Measurements from ENCODE around the gene MEIS2.

The MEIS2 gene

DNA sequence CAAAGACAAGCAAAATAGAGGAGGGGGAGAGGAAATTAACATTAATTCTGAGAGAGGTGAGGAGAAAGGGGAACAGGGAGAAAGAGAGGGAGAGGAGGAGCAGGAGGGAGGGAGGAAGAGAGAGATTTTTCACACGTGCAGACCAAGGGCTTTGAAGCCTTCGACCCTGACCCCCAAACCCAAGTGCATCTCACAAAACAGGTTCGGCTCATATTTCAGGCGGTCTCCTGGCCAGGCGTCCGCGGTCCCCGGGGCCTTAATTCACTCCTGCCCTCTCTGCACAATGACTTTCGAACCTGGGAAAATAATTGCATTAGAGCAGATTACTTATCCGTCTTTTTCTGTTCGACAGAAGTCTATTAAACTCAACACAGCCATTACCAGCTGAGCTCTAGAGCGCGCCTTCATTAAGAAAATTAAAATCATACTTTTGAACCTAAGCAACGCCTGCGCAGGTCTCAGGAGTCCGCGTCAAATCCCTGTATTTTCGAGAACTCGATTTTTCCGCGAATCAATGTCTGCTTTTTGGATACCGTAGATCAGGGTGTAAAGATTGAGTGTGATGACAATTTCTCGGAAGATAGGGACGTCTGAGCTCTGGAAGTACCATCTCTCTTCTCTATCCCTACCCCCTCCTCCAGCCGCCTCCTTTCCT, 220.7 kb downstream of the MEIS2 start:
- no peak for DNase-seq (ENCODE audit: low spot score)

DNA sequence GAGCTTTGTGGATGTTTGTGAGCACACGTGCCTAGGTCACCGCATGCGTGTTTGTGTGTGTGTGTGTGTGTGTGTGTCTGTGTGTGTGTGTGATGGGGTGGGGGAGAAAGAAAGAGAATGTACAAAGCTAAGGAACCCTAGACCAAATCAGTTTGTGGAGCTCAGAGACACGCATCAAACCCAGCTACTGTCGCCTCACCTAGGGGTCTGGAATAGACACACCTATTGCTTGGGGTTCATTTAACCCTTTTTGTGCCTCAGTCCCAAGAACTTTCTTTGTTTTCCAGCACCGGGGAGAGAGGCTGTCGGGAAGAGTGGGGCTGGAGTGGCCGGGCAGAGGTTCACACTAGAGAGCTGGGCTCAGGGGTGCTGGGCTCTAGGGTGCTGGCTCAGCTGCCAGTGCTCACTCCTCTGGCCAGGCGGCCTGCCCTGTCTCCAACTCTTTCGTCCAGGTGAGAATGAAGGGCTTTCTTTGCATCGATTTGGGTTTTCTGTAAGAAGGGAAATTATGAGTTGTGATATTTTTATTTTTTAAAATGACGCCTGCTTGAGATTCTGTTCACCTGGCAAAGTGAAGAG, 221.6 kb downstream of the MEIS2 start:
- DNase-seq (ENCODE audit: low spot score): no peak

DNA sequence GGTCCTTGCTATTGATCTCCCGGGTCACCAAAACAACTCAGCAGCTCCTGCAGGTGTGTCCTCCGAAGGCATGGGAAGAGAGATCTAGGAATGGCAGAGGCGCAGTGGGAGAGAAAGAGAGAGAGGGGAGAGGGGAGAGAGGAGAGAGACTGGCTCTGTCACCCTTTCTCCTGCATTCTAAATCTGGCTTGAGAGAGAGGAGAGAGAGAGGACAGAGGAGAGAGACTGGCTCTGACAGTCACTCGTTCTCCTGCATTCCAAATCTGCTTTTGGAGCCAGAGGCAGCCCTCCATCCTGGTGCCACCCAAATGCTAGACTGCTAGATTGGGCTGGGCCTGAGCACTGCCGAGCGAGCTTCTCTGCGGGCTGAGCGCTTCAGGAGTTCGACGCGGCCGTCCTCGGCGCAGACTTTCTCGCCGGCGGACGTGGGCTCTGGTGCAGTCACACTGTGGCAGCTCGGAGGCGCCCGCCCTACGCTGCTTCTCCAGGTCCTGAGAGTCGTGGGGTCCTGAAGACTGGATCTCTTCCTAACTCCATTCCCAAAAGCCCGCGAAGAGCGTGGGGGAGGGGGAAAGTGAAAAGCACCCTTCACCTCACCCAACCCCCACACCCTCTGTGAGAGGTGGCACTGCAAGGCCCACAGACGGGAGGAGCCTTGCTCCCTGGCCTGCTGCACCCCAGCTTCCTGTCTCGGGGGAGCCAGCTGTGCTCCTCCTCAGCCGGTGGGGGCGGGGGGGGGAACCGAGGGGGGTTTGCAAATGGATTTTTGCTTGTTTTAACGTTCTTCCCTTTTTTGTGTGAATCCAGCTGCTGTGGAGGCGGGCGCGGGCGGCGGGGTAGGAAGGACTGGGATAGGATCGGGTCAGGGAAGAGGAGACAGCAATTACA, 222.3 kb downstream of the MEIS2 start:
- no peak for DNase-seq (ENCODE audit: low spot score)

DNA sequence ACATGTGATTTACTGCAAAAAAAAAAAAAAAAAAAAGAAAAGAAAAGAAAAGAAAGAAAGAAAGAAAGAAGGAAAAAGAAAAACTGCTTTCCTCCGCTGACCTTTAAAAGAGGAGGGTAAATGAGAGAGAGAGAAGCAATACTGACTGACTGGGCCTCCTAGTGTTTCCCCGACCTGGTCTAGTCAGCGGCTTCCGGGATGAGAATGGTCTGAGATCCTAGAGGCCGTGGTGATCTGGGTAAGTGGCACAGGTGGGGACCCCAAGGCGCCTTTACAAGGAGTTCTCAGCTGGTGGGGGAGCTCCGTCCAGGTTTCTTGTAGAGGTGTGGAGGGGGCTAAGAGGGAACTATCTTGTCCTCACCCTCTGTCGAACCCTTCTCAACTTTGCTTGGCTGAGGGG, 223.1 kb downstream of the MEIS2 start:
- no peak for DNase-seq (ENCODE audit: low spot score)

DNA sequence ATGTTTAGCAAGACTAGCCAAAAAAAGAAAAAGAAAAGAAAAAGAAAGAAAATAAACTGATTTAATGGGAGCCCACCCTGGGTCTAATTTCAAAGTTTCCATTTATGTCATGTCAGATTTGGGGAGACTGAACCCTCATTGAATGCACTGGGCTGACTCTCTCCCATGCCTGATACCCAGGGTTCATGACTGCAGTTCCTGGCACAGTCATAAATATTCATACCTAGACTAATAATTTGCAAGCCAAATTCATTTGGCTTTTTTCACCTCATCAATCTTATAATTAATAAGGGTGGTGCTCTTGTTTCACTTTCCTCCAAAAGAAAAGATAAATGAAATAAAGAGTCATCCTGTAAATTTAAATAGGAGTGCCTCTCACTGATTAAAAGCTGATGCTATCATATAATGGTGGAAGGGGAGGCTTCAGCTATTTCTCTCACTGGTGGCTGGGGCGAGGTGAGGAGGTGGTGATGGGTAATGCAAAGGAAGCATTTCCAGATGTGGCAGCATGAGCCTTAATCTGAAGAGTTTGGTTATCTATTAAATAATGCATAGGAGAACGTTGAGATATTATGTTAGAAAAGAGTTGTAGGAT, 224.5 kb downstream of the MEIS2 start:
- no peak for DNase-seq (ENCODE audit: low spot score)

DNA sequence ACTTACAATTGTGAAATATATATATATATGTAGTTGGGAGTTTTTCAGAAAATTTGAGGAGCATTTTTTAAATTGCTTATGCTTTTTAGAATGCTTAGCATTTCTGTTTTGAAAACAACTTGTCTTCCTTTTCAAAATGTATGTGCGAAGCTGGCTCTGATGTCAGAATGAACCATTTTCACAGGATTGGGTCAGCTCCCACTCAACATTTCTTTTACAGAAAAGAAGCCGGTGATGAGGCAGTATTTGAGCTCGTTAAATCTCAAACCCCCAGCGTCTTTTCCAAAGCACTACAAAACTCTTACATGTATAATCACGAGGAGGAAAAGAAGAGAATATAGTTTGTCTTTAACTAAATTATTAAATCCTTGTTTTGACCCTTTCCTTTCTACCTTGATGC, 225.4 kb downstream of the MEIS2 start:
- DNase-seq (ENCODE audit: low spot score): no peak

DNA sequence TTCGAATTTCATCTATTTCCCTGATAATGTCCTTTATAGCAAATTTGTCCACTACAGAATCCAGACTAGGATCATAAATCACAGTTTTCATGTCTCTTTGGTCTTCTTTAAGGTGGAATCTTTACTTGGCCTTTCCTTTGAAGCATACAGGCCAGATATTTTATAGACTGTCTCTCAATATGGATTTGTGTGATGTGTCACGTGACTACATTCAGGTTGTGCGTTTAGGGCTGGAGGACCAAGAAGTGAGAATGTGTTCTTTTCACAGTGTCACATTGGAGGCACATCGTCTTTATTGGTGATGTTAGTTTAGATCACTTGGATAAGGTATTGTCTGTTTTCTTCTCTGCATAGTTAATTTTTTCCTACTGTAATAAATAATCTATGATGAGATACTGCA, 232.9 kb downstream of the MEIS2 start:
- no peak for DNase-seq (ENCODE audit: low spot score)

DNA sequence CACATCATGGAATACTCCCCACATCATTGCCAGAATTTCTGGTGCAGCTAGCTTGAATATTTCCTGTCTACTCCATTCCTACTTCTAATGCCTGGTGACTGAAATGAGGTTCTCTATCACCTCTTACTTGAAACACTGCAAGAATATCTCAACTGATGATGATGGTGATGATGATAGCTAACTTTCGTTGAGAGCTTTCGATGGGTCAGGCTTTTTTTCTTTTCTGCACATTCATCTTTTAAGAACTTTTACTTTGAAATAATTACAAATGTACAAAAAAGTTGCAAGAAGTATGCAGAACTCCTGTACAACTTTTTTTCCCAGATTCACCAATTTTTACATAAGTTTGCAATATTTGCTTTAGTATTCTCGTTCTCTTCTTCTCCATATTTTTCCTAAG, 233.5 kb downstream of the MEIS2 start:
- DNase-seq (ENCODE audit: low spot score): no peak

DNA sequence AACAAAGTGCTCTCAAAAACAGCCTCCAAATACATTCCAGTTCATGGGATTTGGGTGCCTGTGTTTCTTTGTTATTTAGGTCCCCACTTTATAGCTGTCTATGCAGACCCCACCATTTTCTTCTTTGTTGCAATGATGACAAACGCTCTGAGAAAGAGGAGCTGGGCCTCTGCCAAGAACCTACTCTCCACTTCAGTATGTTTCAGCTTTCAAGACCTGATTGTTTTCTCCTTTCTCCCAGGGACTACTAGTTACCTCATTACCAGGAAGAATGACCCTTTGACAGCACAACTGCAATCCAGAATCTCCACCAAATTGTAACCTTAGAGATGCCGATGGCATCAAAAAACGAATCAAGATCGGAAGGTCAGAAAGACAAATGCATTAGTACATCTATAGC, 236.8 kb downstream of the MEIS2 start:
- no peak for DNase-seq (ENCODE audit: low spot score)

DNA sequence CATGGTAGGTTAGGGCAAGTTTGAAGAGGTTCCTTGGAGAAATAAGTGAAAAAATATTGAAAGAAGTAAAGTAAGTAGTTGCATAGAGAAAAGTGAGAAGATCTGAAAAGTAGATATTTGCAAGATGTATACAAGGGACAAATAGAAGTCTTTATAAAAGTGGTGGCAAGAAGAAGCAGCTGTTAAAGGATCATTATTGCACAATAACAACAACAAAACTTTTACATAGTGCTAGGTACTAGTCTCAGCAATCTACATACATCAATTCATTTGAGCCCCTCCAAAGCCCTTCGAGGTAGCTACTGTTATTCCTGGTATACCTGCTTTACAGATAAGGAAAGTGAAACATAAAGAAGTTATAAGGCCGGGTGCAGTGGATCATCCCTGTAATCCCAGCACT, 239.6 kb downstream of the MEIS2 start:
- DNase-seq (ENCODE audit: low spot score): no peak

DNA sequence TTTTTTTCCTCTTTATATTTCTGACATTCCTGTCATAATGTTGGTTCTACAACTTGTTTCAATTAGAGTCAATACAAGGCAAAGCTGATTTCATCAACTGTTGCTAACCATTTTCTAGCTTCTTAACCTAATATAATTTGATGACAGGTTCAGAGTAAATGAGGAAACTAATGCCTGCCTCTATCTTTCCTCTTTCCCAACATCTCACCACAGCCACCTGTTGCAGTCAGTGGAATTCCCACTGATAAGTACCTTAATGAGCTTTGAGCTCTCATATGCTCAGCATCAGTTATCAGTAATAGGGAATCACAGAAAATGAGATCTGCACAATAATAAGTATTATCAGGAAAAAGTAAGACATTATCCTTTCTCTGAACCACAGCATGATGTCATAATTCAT, 241.9 kb downstream of the MEIS2 start:
- DNase-seq (ENCODE audit: low spot score): no peak

DNA sequence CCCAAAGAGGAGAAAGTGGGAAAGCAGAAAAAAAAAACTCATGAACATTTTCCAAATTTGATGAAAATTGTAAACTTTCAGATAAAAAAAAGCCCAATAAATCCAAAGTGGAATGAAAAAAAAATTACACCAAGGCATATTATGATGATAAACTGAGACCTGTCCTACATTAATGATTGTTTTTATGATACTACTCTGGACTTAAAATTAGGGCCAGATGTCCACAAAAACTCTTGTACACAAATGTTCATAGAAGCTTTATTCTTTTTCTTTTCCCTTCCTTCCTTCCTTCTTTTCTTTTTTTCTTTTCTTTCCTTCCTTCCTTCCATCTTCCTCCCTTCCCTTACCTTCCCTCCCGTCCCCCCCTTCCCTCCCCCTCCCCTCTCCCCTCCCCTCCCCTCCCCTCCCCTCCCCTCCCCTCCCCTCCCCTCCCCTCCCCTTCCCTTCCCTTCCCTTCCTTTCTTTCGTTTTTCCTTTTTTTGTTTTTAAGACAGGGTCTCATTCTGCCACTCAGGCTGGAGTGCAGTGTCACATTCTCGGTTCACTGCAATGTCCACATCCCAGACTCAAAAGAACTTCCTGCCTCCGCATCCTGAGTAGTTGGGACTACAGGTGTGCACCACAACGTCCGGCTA, 243.9 kb downstream of the MEIS2 start:
- DNase-seq (ENCODE audit: low spot score): no peak

DNA sequence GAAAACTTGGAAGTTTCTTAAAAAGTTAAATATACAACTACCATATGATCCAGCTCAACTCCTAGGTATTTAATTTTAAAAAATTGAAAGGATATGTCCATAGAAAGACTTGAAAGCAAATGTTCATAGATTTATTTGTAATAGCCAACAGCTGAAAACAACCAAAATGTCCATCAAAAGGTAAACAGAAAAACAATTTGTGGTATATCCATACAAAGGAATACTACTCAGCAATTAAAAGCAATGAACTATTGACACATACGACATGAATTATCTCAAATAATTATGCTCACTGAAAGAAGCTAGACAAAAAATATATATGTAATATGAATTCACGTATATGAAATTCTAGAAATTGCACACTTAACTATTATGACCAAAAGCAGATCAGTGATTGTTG, 249.5 kb downstream of the MEIS2 start:
- no peak for DNase-seq (ENCODE audit: low spot score)

DNA sequence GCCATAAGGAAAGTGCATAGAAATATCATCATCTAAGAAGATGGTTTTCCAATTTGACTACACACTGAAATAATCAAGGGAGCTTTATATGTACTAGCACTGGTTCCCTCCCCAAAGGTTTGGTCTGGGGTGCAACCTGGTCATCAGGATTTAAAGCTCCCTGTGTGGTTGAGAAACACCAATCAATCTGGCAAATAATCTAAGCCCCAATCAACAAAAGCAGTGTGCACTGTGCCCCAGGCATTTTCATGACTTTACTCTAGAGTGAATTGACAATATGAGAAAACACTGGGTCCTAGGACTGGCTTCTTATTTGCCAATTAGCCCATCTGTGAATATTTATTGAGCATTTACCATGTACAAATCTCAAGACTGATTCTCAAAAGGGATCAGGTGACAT, 255.1 kb downstream of the MEIS2 start:
- no peak for DNase-seq (ENCODE audit: low spot score)

DNA sequence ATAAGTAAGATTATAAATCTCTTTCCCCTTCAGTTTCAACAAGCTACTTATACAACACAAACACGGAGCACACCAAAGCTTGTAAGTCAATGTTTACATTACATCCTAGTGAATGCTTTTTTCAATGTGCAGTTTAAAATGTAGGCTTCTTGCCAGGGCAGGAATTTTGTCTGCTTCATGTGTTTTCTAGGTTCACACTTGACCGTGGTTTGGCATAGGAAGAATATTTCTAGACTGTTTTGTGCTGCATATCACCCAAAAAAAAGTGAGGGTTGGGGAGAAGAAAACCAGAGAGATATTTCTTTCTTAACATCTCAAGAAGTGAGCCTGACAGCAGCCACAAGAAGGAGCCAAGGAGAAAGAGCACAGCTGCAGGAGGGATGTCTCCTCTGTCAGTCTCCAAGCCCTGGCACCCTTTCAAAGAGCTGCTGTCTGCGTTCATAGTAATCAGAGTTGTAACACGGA, 255.8 kb downstream of the MEIS2 start:
- no peak for DNase-seq (ENCODE audit: low spot score)

DNA sequence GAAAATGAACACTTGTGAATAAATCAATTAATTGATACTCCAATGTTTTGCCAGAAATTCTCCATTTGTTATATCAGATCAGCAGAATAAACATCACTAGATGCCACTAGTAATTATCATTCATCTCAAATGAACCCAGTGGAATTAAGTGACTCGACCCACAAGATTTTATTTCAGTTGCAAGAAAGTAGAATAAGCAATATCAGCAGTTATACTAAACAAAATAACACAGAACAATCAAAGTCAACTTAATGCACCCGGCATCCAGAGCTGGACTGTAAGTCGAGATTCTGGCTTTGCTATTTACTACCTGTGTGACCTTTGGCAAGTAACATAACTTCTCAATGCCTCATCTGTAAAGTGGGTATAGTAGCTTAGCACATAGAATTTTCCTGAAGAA, 256.5 kb downstream of the MEIS2 start:
- no peak for DNase-seq (ENCODE audit: low spot score)

DNA sequence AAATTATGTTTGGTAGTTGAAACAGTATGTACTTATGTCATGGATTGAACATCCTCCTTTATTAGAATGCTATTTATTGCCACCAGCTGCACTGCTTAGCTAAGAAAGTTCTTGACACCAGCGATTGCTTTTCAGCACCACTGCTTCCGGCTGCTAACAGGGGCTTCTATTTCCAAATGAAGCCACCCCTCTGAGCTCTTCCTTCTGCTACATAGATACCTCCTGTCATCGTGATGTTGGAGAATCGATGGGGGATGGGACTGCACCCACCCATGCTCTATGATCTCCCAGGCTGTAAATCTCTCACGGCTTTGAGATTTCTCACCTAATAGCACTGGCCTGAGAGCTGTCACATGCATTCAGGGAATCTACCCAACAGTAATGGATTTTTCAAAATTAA, 259.2 kb downstream of the MEIS2 start:
- DNase-seq (ENCODE audit: low spot score): no peak
